Stimulated activated CD4-positive, alpha-beta T cell treated with anti-CD3 and anti-CD28 coated beads, TNF-alpha, amount 100 ng/mL, for 48 hours (primary cell): Measurements from ENCODE around the gene AQP5.
"Not testable (repeated sequence)": the region's sequence is repeated elsewhere in the genome, so short reads cannot be mapped to it uniquely, and the experiment has no call there.

ENCODE experiments used
- DNase-seq, 3 donors: peaks; one replicate each; pipeline ENCODE4 v3.0.0-alpha.2; 2020; ENCODE audit warnings: low read depth in 3 of 3

The AQP5 gene

DNA sequence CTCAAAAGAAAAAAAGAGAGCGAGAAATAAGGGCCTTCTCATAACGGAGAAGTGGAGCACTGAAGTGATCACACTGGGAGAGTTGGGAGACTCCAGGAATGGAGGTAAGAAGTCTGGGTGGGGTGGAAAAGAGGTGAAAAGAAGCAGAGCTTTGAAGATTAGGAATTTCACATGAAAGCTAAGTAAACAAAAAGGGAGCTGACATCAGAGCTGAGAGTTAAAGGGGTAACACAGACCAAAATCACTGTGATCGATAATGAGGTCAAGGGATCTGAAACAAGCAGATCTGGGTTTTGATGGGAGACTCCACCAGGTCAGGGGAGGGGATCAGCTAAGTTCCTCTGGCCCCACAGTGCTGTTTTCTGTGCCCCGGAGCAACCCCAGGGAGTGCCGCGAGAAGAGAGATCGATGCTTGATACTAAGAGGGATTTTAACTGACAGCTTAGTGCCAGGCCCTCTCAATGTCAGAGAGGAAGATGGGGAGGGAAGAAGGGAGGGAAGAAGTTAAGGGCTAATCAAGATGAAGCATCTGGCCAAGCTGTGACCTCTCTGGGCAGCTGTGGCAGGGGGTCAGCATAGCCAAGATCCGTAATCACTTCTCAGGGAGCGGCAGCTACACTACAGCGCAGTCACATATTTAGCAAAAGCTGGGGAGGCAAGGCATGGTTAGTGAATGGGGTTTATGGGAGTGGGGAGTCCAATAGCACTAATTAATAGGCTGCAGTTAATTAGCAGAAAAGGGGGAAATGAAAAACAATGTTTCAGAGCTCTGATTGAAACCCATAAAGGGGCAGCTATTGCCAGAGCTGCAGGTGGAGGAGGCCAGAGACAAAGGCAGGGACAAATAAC lies 19.1 kb downstream of the AQP5 start:
- no peak for DNase-seq

DNA sequence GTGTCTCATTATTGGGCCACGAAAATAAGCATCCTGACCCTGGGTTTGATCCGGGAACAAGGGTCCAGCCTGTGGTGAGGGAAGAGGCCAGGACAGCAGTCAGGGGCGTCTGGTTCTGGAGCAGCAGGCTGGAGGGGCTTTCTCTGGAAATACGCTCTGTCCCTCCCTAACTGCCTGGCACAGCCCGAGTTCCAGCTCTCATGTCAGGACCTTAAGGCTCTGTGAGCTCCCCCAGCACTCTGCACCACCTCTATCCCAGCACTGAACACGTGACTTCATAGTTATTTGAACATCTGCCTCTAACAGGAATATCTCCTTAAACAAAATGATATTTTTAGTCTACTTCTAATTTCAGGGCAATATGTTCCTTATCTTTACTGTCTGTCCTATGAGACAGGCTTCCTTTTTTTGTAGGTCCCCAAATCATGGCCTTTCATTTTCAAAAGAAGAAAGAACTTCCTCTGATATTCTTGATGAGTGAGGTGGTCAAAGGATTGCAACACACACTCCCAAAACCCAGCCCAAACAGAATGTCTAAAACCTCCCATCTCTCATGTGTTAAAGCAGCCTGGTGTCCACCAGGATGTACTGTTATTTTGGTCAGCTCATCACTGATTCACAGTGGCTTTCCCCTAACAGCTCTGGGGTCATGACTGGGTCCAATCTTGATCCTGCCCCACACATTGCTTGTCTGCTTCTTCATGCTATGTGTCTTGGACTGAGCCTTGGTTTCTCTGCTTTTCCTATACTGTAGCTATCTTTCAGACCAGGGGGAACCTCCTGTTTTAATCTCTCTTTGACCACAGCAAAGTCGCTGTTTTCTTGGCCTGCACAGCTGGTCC lies 20.8 kb downstream of the AQP5 start:
- no peak for DNase-seq

DNA sequence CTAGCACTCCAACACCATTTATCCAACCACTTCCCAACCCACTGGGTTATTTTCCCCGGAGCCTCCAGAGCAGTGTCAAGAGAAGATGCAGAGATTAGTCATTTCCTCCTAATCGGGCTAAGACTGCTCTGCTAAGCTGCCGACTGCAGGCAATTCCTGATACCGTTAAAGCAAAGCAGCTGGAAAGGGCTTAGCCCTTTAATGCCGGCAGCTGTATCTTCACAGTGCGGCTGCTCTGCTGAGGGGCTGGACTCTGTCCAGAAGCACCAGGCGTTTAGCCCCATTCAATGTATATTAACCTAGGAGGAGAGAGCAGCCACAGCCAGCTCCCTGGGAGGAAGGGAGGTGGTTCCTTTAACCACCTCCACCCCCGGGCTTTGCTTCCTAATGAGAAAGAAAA lies 22.2 kb downstream of the AQP5 start:
- DNase-seq: no peak

DNA sequence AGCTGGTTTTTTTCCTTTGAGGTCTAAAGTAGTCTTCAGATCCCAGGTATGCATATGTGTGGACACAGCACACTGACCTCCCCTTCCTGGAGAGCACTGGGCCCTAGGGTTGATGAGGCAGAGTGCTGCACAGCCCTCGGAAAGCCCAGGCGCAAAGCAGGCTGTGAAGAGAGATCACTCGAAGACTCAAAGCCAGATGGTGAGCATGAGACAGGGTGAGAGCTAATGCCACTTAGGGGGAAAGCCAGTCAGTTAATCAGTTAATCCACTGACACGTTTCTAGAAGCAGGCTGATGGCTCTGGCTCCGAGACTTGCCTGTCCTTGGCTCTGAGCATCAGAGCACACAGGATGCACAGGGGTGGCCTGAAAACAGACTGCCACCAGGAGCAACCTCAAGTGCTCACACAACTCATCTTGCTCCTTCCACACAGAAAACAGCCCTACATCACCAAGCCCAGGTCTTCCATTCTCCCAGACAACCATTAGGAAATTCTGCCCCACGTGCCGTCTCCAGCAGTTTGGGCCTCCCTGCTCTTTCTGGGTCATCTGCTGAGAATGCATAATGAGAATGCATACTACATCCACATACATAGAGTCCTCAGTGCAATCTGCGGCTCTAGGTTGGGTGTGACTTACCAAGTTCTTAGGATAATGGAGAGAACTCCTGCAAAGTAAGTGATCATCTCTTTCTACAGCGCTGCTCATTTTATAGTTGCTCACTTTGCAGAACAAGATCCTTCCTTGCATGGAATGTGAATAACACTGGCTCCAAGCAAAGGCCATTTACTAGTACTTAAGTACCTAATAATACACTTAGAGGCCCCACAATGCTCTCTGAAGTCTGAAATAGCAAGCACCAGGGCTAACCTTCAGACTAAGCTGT lies 23.0 kb downstream of the AQP5 start:
- no peak for DNase-seq

DNA sequence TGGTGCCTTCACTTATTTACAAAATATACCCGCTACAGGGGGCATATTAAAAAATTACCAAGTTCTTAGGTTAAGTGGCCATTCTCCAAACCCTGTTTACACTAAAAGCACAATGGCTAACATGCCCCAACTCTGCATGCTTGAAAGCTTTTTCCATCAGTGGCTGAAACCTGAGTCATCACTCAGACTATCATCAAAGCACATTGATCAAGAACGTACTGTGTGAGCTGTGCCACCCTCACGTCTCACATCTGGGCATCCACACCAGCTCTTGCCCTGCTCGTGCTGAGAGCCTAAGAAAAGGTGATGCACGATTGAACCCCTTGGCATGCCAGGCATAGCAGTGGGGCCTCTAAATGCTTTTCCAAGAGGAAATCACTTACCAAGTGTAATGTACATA lies 24.3 kb downstream of the AQP5 start:
- DNase-seq: no peak

DNA sequence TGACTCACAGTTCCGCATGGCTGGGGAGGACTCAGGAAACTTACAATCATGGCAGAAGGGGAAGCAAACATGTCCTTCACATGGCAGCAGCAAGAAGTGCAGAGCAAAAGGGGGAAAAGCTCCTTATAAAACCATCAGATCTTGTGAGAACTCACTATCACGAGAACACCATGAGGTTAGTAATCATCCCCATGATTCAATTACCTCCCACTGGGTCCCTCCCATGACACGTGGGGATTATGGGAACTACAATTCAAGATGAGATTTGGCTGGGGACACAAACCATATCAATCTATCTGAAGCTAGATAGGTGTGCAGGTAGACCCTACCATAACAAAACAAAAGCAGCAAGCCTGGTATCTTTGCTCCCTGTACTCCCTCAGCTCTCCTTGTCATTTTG lies 24.8 kb downstream of the AQP5 start:
- not testable (repeated sequence) for DNase-seq

DNA sequence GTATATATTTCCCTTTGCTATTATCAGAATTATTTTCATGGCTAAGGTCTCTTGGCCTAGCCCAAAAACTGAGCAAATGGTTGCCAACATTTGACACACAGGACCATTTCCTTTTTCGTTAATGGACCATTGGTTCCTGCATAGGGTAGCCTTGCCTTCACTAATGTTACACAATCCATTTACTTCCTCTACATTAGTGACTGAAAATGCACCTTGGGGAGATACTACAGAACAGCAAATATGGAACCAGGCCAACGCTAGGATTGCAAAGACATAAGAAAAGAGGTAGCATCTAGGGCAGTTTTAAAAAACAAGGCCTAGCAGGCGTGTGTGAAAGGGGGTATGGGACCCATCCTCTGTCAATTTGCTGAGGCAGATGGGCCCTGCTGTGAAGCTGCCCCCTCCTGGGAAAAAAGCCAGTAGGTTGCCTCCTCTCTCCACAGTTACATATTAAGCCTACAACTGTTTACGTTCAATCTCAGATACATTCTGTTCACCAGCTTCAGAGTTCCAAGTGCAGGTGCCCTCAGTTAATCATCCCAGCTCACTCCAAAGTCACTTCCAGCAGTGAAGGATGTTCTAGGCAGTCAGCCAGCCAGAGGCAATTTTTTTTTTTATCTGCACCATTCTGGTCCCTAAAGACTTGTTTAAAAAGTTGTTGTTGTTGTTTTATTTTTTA lies 26.1 kb downstream of the AQP5 start:
- DNase-seq: no peak

DNA sequence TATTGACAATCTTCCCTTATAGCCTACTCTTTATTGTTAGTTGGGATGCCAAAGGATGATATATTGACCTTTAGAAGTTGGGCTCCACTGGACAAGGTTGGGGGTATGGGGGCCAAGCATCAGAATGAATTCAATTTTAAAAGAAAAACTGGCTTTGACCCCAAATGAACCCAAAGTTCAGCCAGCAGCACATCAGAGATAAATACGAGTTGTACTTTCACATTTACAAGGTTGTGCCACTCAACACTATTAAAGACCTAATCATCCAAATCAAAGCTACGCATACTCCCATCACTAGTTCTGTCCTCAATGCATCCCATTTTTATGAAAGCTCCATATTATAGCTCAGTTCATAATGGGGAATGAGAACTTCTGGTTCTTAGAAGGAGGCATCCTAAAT lies 27.7 kb downstream of the AQP5 start:
- DNase-seq: not testable (repeated sequence)

DNA sequence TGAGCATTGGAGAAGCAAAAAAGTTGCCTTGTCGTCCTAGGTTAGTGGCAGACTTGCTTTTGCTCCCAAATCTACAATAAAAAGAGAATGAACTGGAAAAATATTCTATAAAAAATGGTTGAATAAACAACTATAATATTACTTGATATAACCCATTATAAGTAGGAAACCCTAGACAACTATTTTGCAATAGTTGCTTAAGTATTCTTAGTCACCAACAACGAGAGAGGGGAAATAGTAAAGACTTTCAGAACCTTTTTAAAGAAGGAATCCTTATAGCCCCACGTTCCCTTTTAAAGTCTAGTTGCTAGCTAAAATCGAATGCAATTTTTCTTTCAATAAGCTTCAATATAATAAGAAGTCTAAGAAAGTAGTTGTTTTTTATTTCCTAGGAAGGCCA lies 28.6 kb downstream of the AQP5 start:
- no peak for DNase-seq

DNA sequence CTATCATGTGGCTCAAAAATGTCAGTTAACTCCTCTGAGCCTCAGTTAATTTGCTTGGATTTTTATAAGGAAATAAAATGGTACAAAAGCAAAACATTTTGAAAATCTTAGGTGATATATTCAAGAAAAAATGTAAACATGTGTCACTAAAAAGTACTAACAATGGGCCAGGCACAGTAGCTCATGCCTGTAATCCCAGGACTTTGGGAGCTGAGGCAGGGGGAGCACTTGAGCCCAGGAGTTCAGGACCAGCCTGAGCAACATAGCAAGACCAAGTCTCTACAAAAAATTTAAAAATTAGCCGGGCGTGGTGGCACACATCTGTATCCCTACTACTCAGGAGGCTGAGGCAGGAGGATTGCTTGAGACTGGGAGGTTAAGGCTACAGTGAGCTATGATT lies 36.8 kb downstream of the AQP5 start:
- no peak for DNase-seq

DNA sequence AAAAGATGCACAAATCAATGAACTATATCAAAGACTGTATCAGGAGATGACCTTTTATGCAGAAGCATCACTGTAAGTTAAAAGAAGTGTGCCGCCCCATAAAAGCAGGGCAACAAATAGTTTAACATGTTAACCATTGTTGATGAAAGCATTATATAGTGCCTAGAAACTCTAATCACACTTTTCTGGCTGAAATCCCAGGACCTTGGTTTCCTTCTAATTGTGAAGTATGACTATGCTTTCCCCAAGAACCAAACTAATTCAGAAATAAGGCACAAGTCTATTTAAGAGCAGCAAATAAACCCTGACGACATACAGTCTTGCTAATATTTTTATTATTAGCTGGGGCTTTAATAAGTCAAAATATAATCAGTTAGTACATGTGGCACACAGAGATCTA lies 41.9 kb downstream of the AQP5 start:
- no peak for DNase-seq

DNA sequence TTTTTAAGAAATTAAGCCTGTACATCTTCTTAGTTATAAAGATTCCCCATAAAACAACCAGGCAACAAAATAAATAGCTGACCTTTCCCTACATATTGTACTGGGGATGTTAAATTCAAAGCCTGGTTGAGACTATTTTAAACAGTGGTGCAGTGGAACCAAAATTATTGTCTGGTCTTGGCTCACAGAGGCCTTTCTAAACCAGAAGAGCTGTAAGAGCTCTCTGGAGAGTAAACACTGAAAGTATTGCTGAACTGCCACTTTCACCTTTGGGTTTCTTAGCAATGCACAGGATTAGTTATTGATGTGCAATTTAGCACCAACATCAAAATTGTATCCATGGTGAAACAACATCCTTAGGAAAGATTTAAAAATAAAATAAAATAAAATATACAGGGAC lies 43.0 kb downstream of the AQP5 start:
- DNase-seq: no peak

DNA sequence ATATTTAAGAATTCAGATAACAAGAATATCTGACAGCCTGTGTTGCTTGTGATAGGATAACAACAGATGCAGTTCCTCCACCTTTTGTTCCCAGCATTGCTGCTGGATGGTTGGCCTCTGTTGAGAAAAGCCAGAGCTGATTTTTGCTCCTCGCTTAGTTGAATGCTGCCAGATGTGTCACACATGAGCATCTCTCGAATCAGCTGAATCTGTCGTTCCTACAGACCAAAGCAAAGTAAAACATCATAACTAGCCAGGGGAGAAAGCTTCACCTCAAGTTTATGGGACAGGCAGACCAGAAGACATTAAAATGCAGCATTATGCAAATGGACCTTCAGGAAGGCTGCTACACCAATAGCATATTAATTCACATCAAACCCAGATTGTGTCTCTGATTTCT lies 43.5 kb downstream of the AQP5 start:
- no peak for DNase-seq

DNA sequence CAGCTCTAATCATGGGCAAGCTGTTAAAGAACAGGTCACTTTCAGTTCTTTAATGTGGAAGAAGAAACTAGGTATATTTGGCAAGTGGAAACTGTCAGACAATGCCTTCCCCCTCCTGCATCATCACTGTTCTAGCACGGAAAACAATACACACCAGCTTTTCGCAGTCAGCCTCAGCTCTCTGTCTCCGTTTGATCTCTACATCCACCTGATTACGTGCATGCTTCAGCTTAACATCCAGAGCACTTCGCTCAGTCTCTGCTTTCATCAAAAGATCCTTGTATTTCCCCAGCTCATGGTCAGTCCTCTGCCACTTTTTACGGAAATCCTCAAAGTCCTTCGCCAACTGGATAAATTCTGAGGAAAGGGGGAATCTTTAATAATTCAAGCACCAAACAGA lies 44.6 kb downstream of the AQP5 start:
- DNase-seq: no peak

DNA sequence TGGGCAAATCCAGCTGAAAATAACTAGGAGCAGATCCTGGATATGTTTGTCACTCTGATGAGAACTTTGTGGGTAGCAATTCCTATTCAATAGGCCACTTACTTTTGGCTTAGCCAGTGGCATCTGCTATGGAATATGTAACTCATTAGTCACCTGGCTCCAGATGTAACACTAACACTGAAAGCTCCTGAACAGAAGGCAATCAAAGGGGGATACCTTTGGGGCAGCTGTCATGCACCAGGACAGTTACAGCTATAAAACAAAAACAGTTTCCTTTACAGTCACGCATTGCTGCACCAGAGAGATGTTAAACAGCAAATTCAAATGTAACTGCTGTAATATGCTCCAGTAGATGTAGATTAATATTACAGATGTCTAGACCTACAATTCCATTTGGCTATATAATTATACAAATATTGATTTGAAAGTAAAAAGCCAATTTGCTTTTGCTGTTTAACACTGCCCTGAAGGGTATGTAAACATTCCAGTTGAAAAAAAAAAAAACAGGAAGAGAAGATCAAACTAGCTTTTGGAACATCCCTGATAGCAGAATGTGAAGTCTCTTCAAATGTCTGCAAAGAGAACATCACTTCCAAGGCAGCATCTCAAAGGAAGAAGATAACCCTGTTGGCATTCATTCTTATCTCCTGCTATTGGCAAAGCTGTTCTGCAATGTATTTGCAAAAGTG lies 45.2 kb downstream of the AQP5 start:
- DNase-seq: no peak

DNA sequence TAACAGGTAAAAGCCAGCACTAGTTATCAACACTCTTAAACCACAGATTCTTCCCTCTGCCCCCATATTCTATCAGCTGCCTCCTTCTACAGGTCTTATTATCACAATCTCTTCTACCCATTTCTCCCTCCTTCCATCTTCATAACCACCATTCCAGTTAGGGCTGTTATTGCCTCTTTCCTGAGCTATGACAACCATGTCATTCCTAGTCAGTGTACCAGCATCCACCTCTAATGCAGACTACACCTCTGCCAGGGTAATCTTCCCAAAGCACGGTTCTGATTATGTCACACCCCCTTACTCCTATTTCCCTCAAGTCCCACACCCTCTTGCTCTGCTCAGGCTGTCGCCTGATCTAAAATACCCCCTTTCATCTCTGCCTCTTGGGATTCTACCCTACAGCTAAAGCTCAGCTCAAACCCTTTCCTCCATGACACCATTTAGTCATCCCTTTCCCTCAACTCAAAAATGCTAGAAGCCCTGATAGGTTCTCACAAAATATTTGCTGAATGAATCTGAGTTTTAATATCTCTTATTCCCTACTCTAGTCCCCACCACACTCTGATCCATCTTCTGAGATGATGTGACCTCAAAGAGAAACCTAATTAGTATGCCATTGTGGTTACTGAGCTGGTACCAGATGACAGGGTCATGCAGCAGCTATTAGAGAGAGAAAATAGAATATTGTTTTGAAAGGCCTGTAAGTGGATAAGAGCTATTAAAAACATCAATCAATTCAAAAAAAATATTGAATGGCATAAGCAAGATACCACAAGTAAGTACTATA lies 51.9 kb downstream of the AQP5 start:
- no peak for DNase-seq

DNA sequence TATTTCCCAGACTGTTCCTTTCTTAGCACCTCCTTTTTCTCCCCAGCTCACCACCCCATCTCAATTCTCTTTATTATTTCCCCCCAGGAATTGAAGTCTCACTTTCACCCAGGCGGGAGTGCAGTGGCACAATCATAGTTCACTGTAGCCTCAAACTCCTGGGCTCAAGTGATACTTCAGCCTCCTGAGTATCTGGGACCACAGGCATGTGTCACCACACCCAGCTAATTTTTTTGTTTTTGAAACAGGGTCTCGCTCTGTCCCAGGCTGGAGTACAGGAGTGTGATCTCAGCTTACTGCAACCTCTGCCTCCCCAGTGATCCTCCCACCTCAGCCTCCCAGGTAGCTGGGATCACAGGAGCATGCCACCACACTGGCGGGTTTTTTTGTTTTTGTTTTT lies 52.7 kb downstream of the AQP5 start:
- no peak for DNase-seq
